ENCODE measurements around the gene PRELP. TPM values are rescaled to one million over a fixed set of nuclear protein-coding genes. Genes with fewer than 3 reads are reported as not detected.
A peak's percentile ranks its signal among the peaks of the same experiment; 100 is the strongest.

The PRELP gene
- total RNA-seq, 1 donor from 2014 or later: 0.07 TPM

- Histone ChIP-seq H3K36me3 (ENCODE audit: insufficient read depth, low read length) (no peaks in the 10 kb centered on the region), H3K4me3 (ENCODE audit: insufficient read depth, low read depth, low read length) (no peak overlapping the region), H2AFZ (ENCODE audit: low read depth, low read length) (peak overlapping the region; percentile 66), H3K9ac (ENCODE audit: low read length) (peak overlapping the region; percentile 24), H3K4me2 (ENCODE audit: low read length) (peak overlapping the region; percentile 31), H4K20me1 (ENCODE audit: insufficient read depth, low read length) (no peaks in the 10 kb centered on the region), H3K27ac (ENCODE audit: low read depth, low read length) (no peak overlapping the region), H3K4me1 (ENCODE audit: insufficient read depth, low read length) (peaks cover 13% of the 10 kb centered on the region), H3K79me2 (ENCODE audit: insufficient read depth, low read length) (no peaks in the 10 kb centered on the region), H3K27me3 (ENCODE audit: insufficient read depth, low read length) (peaks cover 1% of the 10 kb centered on the region), H3K9me3 (ENCODE audit: insufficient read depth, low read depth, low read length) (no peaks in the 10 kb centered on the region)
- Mint-ChIP-seq H3K36me3 (ENCODE audit: low read depth, unreplicated experiment) (no peaks in the 10 kb centered on the region), H3K27me3 (ENCODE audit: low read depth, unreplicated experiment) (peaks cover 13% of the 10 kb centered on the region), H3K9me3 (ENCODE audit: unreplicated experiment) (no peaks in the 10 kb centered on the region), H3K27ac (ENCODE audit: unreplicated experiment) (no peak overlapping the region), H3K4me3 (ENCODE audit: unreplicated experiment) (no peak overlapping the region), H3K4me1 (ENCODE audit: low read depth, unreplicated experiment) (peaks cover 22% of the 10 kb centered on the region)
- no peak for FAIRE-seq
- DNase-seq (ENCODE audit: low read depth): peak; percentile 38
- TF ChIP-seq EZH2 (IDR thresholded peaks at IDR 0.05; ENCODE audit: insufficient read depth, low read length) (no peak), CTCF (IDR thresholded peaks at IDR 0.05; ENCODE audit: insufficient read depth, low read depth, low read length) (no peak)
Measured at GRCh38 chr1:203464226-203464625, 11.4 kb upstream of the PRELP start.

GRCh38 chr1:203464743-203465142, 10.9 kb upstream of the PRELP start:
- no peak overlapping the region for H3K4me3 ChIP-seq (ENCODE audit: insufficient read depth, low read depth, low read length)
- no peaks in the 10 kb centered on the region for H3K79me2 ChIP-seq (ENCODE audit: insufficient read depth, low read length)
- no peaks in the 10 kb centered on the region for H3K36me3 Mint-ChIP-seq (ENCODE audit: low read depth, unreplicated experiment)
- no peak overlapping the region for H3K9ac ChIP-seq (ENCODE audit: low read length)
- H3K27ac ChIP-seq (ENCODE audit: low read depth, low read length): no peak overlapping the region
- DNase-seq (ENCODE audit: low read depth) (no peak), FAIRE-seq (no peak)
- no peak overlapping the region for H3K27ac Mint-ChIP-seq (ENCODE audit: unreplicated experiment)
- no peak overlapping the region for H3K4me2 ChIP-seq (ENCODE audit: low read length)
- no peaks in the 10 kb centered on the region for H3K9me3 ChIP-seq (ENCODE audit: insufficient read depth, low read depth, low read length)
- H3K27me3 Mint-ChIP-seq (ENCODE audit: low read depth, unreplicated experiment): peaks cover 18% of the 10 kb centered on the region
- no peak overlapping the region for H3K4me3 Mint-ChIP-seq (ENCODE audit: unreplicated experiment)
- H3K4me1 ChIP-seq (ENCODE audit: insufficient read depth, low read length): peaks cover 13% of the 10 kb centered on the region
- no peaks in the 10 kb centered on the region for H3K9me3 Mint-ChIP-seq (ENCODE audit: unreplicated experiment)
- no peak overlapping the region for H2AFZ ChIP-seq (ENCODE audit: low read depth, low read length)
- peaks cover under 1% of the 10 kb centered on the region for H3K27me3 ChIP-seq (ENCODE audit: insufficient read depth, low read length)
- TF ChIP-seq EZH2 (IDR thresholded peaks at IDR 0.05; ENCODE audit: insufficient read depth, low read length) (no peak), CTCF (IDR thresholded peaks at IDR 0.05; ENCODE audit: insufficient read depth, low read depth, low read length) (no peak)
- peaks cover 22% of the 10 kb centered on the region for H3K4me1 Mint-ChIP-seq (ENCODE audit: low read depth, unreplicated experiment)
- H3K36me3 ChIP-seq (ENCODE audit: insufficient read depth, low read length): no peaks in the 10 kb centered on the region
- no peaks in the 10 kb centered on the region for H4K20me1 ChIP-seq (ENCODE audit: insufficient read depth, low read length)

- no peak for TF ChIP-seq CTCF (IDR thresholded peaks at IDR 0.05; ENCODE audit: insufficient read depth, low read depth, low read length)
- H3K27ac Mint-ChIP-seq (ENCODE audit: unreplicated experiment): no peak overlapping the region
Measured at GRCh38 chr1:203465146-203465798, 10.3 kb upstream of the PRELP start.

More at GRCh38 chr1:203465146-203465798, 10.3 kb upstream of the PRELP start:
- no peaks in the 10 kb centered on the region for H3K9me3 Mint-ChIP-seq (ENCODE audit: unreplicated experiment)
- H2AFZ ChIP-seq (ENCODE audit: low read depth, low read length): no peak overlapping the region
- no peak overlapping the region for H3K4me3 Mint-ChIP-seq (ENCODE audit: unreplicated experiment)
- peaks cover 20% of the 10 kb centered on the region for H3K27me3 Mint-ChIP-seq (ENCODE audit: low read depth, unreplicated experiment)
- no peak overlapping the region for H3K9ac ChIP-seq (ENCODE audit: low read length)
- no peaks in the 10 kb centered on the region for H3K36me3 Mint-ChIP-seq (ENCODE audit: low read depth, unreplicated experiment)
- peaks cover 2% of the 10 kb centered on the region for H3K27me3 ChIP-seq (ENCODE audit: insufficient read depth, low read length)
- no peaks in the 10 kb centered on the region for H3K9me3 ChIP-seq (ENCODE audit: insufficient read depth, low read depth, low read length)
- peaks cover 22% of the 10 kb centered on the region for H3K4me1 Mint-ChIP-seq (ENCODE audit: low read depth, unreplicated experiment)
- no peak overlapping the region for H3K27ac ChIP-seq (ENCODE audit: low read depth, low read length)
- no peaks in the 10 kb centered on the region for H3K79me2 ChIP-seq (ENCODE audit: insufficient read depth, low read length)
- no peak for FAIRE-seq
- H3K36me3 ChIP-seq (ENCODE audit: insufficient read depth, low read length): no peaks in the 10 kb centered on the region
- H3K4me2 ChIP-seq (ENCODE audit: low read length): no peak overlapping the region
- no peak overlapping the region for H3K4me3 ChIP-seq (ENCODE audit: insufficient read depth, low read depth, low read length)
- H4K20me1 ChIP-seq (ENCODE audit: insufficient read depth, low read length): no peaks in the 10 kb centered on the region
- H3K4me1 ChIP-seq (ENCODE audit: insufficient read depth, low read length): peaks cover 13% of the 10 kb centered on the region
- DNase-seq (ENCODE audit: low read depth): no peak

Measured in astrocyte (in vitro differentiated cells and primary cell).